T-cell (primary cell): ENCODE results near the gene VSIR. TPM values are rescaled to one million over a fixed set of nuclear protein-coding genes. Genes with fewer than 3 reads are reported as not detected.

Source experiments
- ATAC-seq, 4 experiments: fragments of 200-7000 bp in 3 of 4; fragments of 150-1000 bp in 1 of 4; cut with Tn5 transposase; replicated peaks in 1 of 4; 1 replicate in 3 of 4; 2 replicates in 1 of 4; pipeline ENCODE4 v1.10.0; 2021; ENCODE audit warnings: moderate library complexity in 3 of 4, mild to moderate bottlenecking in 2 of 4, moderate number of reproducible peaks in 1 of 4
- CTCF ChIA-PET, 2 donors: fragments of 300-600 bp; sonication (Branson Sonifier 250); formaldehyde crosslinking; loops; one replicate each; lab custom pipeline; 2022; ENCODE audit warnings: antibody characterized with exemption in 2 of 2; lab: Charles Lee
- POLR2A ChIA-PET, 2 donors: fragments of 300-600 bp; sonication (Branson Sonifier 250); formaldehyde crosslinking; loops; one replicate each; lab custom pipeline; 2022; ENCODE audit warnings: antibody characterized with exemption in 2 of 2; lab: Charles Lee
- DNase-seq, 35 experiments: peaks; one replicate each; pipeline versions ENCODE4 v3.0.0 to v3.0.0-alpha.2; 2013 to 2023
- H3K27ac ChIP-seq: one replicate; pipeline ENCODE4 v1.5.1; 2013; ENCODE audit warnings: low read length
- H3K27me3 ChIP-seq, 2 experiments: replicated peaks in 1 of 2; 1 replicate in 1 of 2; 2 replicates in 1 of 2; pipeline versions ENCODE4 v1.6.1 to v1.7.0; 2013; ENCODE audit warnings: low read length in 1 of 2, mixed read lengths in 1 of 2; ENCODE audit not compliant: control insufficient read depth in 2 of 2, insufficient read depth in 2 of 2; ENCODE audit errors: extremely low read depth in 1 of 2
- H3K36me3 ChIP-seq, 2 donors: 1 replicate in 1 of 2; 2 replicates in 1 of 2; pipeline versions ENCODE4 v1.6.1 to v1.7.0; 2013; ENCODE audit warnings: low read length in 1 of 2; ENCODE audit not compliant: control insufficient read depth in 2 of 2, insufficient read depth in 1 of 2; ENCODE audit errors: extremely low read depth in 1 of 2
- H3K4me1 ChIP-seq, 2 experiments: 1 replicate in 1 of 2; 2 replicates in 1 of 2; pipeline versions ENCODE4 v1.6.1 to v1.7.0; 2013; ENCODE audit warnings: low read length in 2 of 2, mixed read lengths in 1 of 2; ENCODE audit not compliant: insufficient read depth in 2 of 2, control insufficient read depth in 1 of 2; ENCODE audit errors: extremely low read depth in 1 of 2
- H3K4me3 ChIP-seq, 2 donors: 1 replicate in 1 of 2; 2 replicates in 1 of 2; pipeline versions ENCODE4 v1.5.1 to v1.7.0; 2013; ENCODE audit warnings: mild to moderate bottlenecking in 2 of 2, low read length in 1 of 2, moderate library complexity in 1 of 2; ENCODE audit not compliant: control insufficient read depth in 1 of 2; ENCODE audit errors: extremely low read depth in 1 of 2
- H3K9me3 ChIP-seq: 2 replicates; pipeline ENCODE4 v1.7.0; 2013
- H3K27ac Mint-ChIP-seq, 2 donors: one replicate each; pipeline ENCODE4 v1.8.0; 2020 to 2021; ENCODE audit warnings: mild to moderate bottlenecking in 2 of 2, mixed read lengths in 2 of 2
- H3K27me3 Mint-ChIP-seq, 2 donors: one replicate each; pipeline ENCODE4 v1.8.0; 2021 to 2022; ENCODE audit warnings: mixed read lengths in 2 of 2
- H3K36me3 Mint-ChIP-seq: one replicate; pipeline ENCODE4 v1.8.0; 2021; ENCODE audit warnings: mixed read lengths
- H3K4me1 Mint-ChIP-seq, 3 donors: one replicate each; pipeline ENCODE4 v1.8.0; 2020 to 2022; ENCODE audit warnings: mixed read lengths in 3 of 3, mild to moderate bottlenecking in 1 of 3
- H3K4me3 Mint-ChIP-seq, 3 donors: one replicate each; pipeline ENCODE4 v1.8.0; 2020 to 2022; ENCODE audit warnings: mild to moderate bottlenecking in 3 of 3, mixed read lengths in 3 of 3, moderate library complexity in 3 of 3
- H3K9me3 Mint-ChIP-seq, 3 donors: one replicate each; pipeline ENCODE4 v1.8.0; 2020 to 2022; ENCODE audit warnings: mixed read lengths in 3 of 3
- WGBS: methylation state at CpG from one replicate; pipeline ENCODE4 v1.1.5; 2013; ENCODE audit warnings: missing lambda C conversion rate; ENCODE audit not compliant: insufficient coverage; 5-methylcytosine and 5-hydroxymethylcytosine counted together
- total RNA-seq, 35 experiments: library from RNA in 6 of 35; stranded (reverse) in 6 of 35; fragments of 120-200 nt in 1 of 35; gene quantifications; one replicate each; pipeline versions ENCODE4 v1.2.1 to v1.2.4 and lab custom pipeline; 2013 to 2026

Gene VSIR
- total RNA-seq, 5 donors from 2014 or later (not counting 1 experiment from before 2014, with no cell fraction given), result 81.4 to 134 (median 98.3) TPM

DNA sequence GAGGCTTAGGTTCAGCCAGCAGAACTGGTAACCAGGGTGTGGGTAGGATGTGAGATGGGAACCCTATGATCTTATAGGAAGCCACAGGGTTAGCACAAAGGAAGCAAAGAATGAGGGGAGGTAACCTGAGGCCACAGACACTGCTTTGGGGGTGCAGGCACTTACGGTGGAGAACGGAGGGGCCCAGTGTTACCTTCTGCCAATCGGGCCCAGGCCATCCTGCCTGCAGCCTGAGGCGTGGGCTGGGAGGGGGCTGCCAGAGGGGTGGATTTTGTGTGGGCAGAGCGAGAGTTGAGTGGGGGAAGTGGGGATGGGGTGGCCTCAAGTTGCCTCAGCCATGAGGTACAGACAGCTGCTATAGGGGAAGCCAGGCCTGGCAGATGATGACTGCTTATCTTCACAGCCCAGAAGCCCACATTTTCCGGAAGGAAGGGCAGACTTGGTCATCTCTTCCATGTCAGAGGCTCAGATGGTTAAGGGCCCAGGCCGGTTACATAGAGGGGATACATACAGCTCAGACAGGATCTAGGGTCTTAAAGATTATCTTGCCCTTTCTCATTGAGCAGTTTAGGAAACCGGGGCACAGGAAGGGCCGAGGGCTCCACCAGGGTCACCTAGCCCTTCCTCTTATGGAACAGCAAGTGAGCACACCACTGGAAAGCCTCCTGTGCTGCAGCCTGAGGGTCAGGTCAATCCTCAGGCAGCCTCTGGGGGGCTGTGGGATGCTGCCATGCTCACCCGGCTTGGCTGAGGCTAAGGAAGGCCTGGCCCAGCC lies 24.4 kb upstream of the VSIR start:
- ATAC-seq, result peak; percentile 50 to 91 (median 54)
- ChIA-PET POLR2A (no interaction called here), CTCF (no interaction called here)
- Mint-ChIP-seq H3K9me3 (no peaks in the 10 kb centered on the region), H3K27me3 (no peaks in the 10 kb centered on the region), H3K4me1 (peaks cover 10 to 15% (median 13%) of the 10 kb centered on the region in 3 donors), H3K36me3 (peaks cover 6% of the 10 kb centered on the region), H3K27ac (no peak overlapping the region), H3K4me3 (peak overlapping the region in 1 of 3 donors; percentile 6)
- Histone ChIP-seq H3K36me3 (peaks cover 0 to 3% of the 10 kb centered on the region in 2 donors), H3K27me3 (peaks cover 0 to 2% of the 10 kb centered on the region in 2 experiments), H3K4me1 (peaks cover 6 to 15% of the 10 kb centered on the region in 2 experiments), H3K27ac (no peak overlapping the region), H3K4me3 (no peak overlapping the region), H3K9me3 (no peaks in the 10 kb centered on the region)
- DNase-seq, result no peak
- 44% methylated on average over 10 of the region's 10 CpGs for WGBS

- H3K4me3 ChIP-seq, result no peak overlapping the region
- 73% methylated on average over 4 of the region's 7 CpGs for WGBS
- peaks cover 0 to 2% of the 10 kb centered on the region in 2 experiments for H3K27me3 ChIP-seq
- ChIA-PET POLR2A (no interaction called here), CTCF (no interaction called here)
- H3K9me3 ChIP-seq, result no peaks in the 10 kb centered on the region
- Mint-ChIP-seq H3K36me3 (peaks cover 6% of the 10 kb centered on the region), H3K4me3 (no peak overlapping the region), H3K27ac (no peak overlapping the region), H3K4me1 (peaks cover 10 to 15% (median 13%) of the 10 kb centered on the region in 3 donors), H3K27me3 (no peaks in the 10 kb centered on the region), H3K9me3 (no peaks in the 10 kb centered on the region)
- peaks cover 6 to 15% of the 10 kb centered on the region in 2 experiments for H3K4me1 ChIP-seq
- DNase-seq (no peak), ATAC-seq (no peak)
- no peak overlapping the region for H3K27ac ChIP-seq
- H3K36me3 ChIP-seq, result peaks cover 0 to 3% of the 10 kb centered on the region in 2 donors
These were observed 23.6 kb upstream of the VSIR start for GRCh38 chr10:71796749-71797405.

DNA sequence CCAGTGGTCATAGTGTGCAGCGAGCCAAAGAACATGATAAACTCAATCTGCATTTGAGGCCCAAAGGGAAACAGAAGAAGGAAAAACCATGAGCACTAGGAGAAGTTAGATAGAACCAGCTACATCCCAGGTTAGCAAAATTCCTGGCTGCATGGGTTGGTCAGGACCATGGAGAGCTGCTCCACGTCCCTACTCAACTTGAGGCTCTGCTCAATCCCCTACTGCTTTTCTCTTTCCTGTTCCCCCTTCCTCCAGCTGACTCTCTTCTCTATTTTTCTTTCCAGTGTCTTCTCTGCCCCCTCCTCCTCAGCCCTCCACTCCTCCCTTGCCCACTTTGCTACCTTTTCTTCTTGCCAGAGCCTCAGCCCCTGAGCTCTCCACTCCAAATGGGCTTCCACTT lies 21.9 kb upstream of the VSIR start:
- ATAC-seq, result no peak

DNA sequence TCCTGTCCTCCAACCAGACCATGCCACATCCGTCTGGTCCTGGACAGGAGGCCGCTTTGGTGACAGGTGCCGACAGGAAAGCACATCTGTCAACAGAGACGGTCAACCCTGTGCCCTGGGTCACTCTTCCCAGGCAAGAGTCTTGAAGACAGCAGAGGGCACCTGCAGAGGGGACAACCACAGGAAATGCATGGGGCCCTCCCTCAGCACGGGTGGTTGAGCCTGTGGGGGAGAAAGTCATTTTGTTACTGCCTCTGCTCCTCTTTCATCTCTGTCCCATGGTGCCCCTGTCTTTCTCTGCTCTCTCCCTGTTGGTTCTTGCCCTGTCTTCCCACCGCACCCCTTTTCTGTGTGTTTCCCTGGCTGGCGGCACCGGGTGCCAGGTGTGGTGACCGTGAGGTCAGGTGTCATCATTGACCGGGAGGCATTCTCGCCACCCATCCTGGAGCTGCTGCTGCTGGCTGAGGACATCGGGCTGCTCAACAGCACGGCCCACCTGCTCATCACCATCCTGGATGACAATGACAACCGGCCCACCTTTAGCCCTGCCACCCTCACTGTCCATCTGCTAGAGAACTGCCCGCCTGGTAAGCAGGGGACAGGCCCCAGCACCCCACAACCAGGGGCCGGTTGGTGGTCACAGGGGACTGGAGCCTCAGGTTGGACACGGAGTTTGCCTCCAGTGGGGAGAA lies 17.6 kb upstream of the VSIR start:
- no peak overlapping the region for H3K4me3 Mint-ChIP-seq
- H3K36me3 ChIP-seq, result no peaks in the 10 kb centered on the region
- no peak for DNase-seq
- no peaks in the 10 kb centered on the region for H3K9me3 Mint-ChIP-seq
- POLR2A ChIA-PET, result no interaction called here
- H3K27ac ChIP-seq, result no peak overlapping the region
- peaks cover 0 to 16% of the 10 kb centered on the region in 2 experiments for H3K27me3 ChIP-seq
- no peaks in the 10 kb centered on the region for H3K9me3 ChIP-seq
- no peak overlapping the region for H3K27ac Mint-ChIP-seq
- 55% methylated on average over 16 of the region's 17 CpGs for WGBS
- peaks cover 2 to 11% of the 10 kb centered on the region in 2 experiments for H3K4me1 ChIP-seq
- peaks cover 0 to 6% (median 5%) of the 10 kb centered on the region in 3 donors for H3K4me1 Mint-ChIP-seq
- peaks cover 0 to 1% of the 10 kb centered on the region in 2 donors for H3K27me3 Mint-ChIP-seq
- CTCF ChIA-PET, result no interaction called here
- no peak overlapping the region for H3K4me3 ChIP-seq
- peak in 1 of 4 experiments; percentile 26 for ATAC-seq
- no peaks in the 10 kb centered on the region for H3K36me3 Mint-ChIP-seq

More for the DNA sequence above, 21.9 kb upstream of the VSIR start:
- 38% methylated on average over 1 of the region's 2 CpGs for WGBS
- POLR2A ChIA-PET, result no interaction called here
- peaks cover 15 to 18% (median 16%) of the 10 kb centered on the region in 3 donors for H3K4me1 Mint-ChIP-seq
- no peaks in the 10 kb centered on the region for H3K9me3 Mint-ChIP-seq
- no peaks in the 10 kb centered on the region for H3K27me3 Mint-ChIP-seq
- H3K4me3 Mint-ChIP-seq, result no peak overlapping the region
- Histone ChIP-seq H3K27me3 (peaks cover 0 to 13% of the 10 kb centered on the region in 2 experiments), H3K27ac (no peak overlapping the region), H3K36me3 (peaks cover 0 to 3% of the 10 kb centered on the region in 2 donors), H3K4me3 (no peak overlapping the region), H3K9me3 (no peaks in the 10 kb centered on the region), H3K4me1 (peaks cover 7 to 25% of the 10 kb centered on the region in 2 experiments)
- H3K27ac Mint-ChIP-seq, result no peak overlapping the region
- peaks cover 2% of the 10 kb centered on the region for H3K36me3 Mint-ChIP-seq
- CTCF ChIA-PET, result interaction anchor here in 1 of 2 donors (0.5 to 0.6 kb wide), 4 partner anchors 9 to 1246 kb away, joined by 3 to 6 read pairs (median 4); no protein-coding TSS in a partner anchor
- DNase-seq, result peak in 1 of 35 experiments; percentile 27

- POLR2A ChIA-PET, result no interaction called here
- peaks cover 0 to 14% of the 10 kb centered on the region in 2 experiments for H3K27me3 ChIP-seq
- 91% methylated on average over 4 of the region's 10 CpGs for WGBS
These were observed 16.6 kb upstream of the VSIR start for GRCh38 chr10:71789871-71790270.

DNA sequence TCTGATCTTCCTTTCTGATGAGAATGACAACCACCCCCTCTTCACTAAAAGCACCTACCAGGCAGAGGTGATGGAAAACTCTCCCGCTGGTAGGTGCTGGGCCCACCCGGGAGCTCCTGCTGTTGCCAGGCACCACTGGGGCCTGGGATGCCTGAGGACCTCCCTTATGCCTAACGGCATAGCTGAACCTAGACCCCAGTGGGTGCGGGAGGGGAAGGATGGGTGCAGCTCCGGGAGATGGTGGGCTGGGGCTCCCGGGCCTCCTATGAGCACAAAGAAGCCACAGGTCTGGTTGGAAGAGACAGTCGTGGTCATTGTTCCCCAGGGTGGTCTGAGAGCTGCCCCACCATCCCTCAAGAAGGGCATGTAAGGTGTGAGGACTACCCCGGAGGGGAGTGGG lies 15.6 kb upstream of the VSIR start:
- H3K9me3 ChIP-seq, result no peaks in the 10 kb centered on the region
- H3K36me3 ChIP-seq, result no peaks in the 10 kb centered on the region
- H3K27me3 ChIP-seq, result peaks cover 0 to 16% of the 10 kb centered on the region in 2 experiments
- Mint-ChIP-seq H3K27me3 (peaks cover 0 to 1% of the 10 kb centered on the region in 2 donors), H3K27ac (no peak overlapping the region), H3K4me1 (peaks cover 0 to 6% (median 5%) of the 10 kb centered on the region in 3 donors), H3K36me3 (no peaks in the 10 kb centered on the region), H3K9me3 (no peaks in the 10 kb centered on the region), H3K4me3 (no peak overlapping the region)
- WGBS, result 100% methylated on average over 2 of the region's 8 CpGs
- H3K4me1 ChIP-seq, result peaks cover 2 to 11% of the 10 kb centered on the region in 2 experiments
- POLR2A ChIA-PET, result no interaction called here
- DNase-seq, result no peak
- CTCF ChIA-PET, result no interaction called here
- no peak overlapping the region for H3K27ac ChIP-seq
- H3K4me3 ChIP-seq, result no peak overlapping the region
- no peak for ATAC-seq

More at GRCh38 chr10:71789871-71790270, 16.6 kb upstream of the VSIR start:
- no peak overlapping the region for H3K4me3 Mint-ChIP-seq
- H3K36me3 Mint-ChIP-seq, result no peaks in the 10 kb centered on the region
- DNase-seq (no peak), ATAC-seq (no peak)
- CTCF ChIA-PET, result no interaction called here
- Histone ChIP-seq H3K4me1 (peaks cover 2 to 11% of the 10 kb centered on the region in 2 experiments), H3K4me3 (no peak overlapping the region), H3K9me3 (no peaks in the 10 kb centered on the region), H3K27ac (no peak overlapping the region), H3K36me3 (no peaks in the 10 kb centered on the region)
- H3K27ac Mint-ChIP-seq, result no peak overlapping the region
- no peaks in the 10 kb centered on the region for H3K9me3 Mint-ChIP-seq
- peaks cover 0 to 1% of the 10 kb centered on the region in 2 donors for H3K27me3 Mint-ChIP-seq
- peaks cover 0 to 6% (median 5%) of the 10 kb centered on the region in 3 donors for H3K4me1 Mint-ChIP-seq
